Glomerular endothelial cell (primary cell): Measurements from ENCODE around the gene FRMD3. TPM values are rescaled to one million over a fixed set of nuclear protein-coding genes. Genes with fewer than 3 reads are reported as not detected.

ENCODE experiments used
- DNase-seq: peaks from one replicate; pipeline ENCODE4 v3.0.0-alpha.2; 2011; ENCODE audit warnings: low read depth, low spot score; ENCODE audit errors: extremely low read depth
- total RNA-seq: library from RNA; depleted of rRNA; stranded (reverse); fragments of >200 nt; gene quantifications from 2 replicates; pipeline ENCODE4 v1.2.3, GENCODE V29; 2015

Gene FRMD3
- total RNA-seq, 1 donor from 2014 or later = 6.1 TPM

DNA sequence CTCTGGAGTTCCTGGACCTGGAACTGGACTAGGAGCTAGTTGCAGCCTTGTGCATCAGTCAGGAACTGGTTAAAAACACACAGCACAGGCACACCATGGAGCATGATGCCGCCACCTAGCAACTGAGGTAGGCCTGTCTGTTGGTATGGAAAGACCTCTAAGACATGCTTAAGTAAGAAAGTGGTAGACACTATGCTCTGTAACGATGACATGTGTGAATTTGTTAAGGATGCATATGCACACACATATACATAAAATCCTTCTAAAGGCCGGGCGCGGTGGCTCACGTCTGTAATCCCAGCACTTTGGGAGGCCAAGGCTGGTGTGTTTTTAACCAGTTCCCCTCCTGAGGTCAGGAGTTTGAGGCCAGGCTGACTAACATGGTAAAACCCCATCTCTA, 338.4 kb downstream of the FRMD3 start:
- no peak for DNase-seq

GRCh38 chr9:83199240-83199639, 339.0 kb downstream of the FRMD3 start:
- no peak for DNase-seq

DNA sequence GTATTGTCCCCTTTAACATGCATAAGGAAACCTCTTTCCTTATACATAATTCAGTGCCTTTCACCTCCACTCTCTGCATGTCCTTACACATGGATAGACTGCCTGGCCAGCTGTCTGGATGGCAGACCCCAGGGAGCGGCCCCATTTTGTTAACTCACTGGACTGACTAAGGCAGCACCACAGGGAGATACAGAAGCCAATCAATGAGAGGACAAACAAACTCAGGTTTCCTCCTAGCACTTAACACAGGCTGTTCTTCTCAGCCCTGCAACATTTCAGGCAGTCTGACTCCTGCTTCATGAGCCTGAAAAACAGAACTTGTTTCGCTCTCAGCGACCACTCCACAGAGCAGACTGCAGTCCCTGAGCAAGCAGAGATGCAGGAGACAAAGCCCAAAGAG, 339.8 kb downstream of the FRMD3 start:
- DNase-seq = no peak

DNA sequence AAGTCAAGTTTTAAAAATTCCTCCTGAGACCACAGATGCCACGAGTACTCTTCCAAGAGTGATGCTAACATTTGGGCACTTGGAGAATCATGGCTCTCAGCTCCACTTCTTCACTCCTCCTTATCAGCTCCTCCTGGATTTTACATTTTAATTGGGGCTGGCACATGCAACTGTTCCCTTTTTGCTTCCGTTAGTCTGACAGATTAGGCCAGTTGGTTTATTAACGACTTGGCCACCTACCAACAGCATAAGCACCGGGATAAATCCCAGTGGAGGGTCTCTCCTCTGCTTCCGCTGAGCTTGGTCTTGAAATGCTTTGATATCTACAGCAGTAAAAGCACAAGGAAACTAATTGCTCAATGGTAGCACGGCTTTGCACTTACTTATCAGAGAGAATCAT, 340.6 kb downstream of the FRMD3 start:
- no peak for DNase-seq

- no peak for DNase-seq
Measured at GRCh38 chr9:83196946-83197345, 341.3 kb downstream of the FRMD3 start.

Other genes starting within 250 kb of the FRMD3 start
- 4.6 and 4.9 TPM in 2 replicates for gene IDNK, start 84.7 kb upstream of the FRMD3 start, total RNA-seq
- gene UBQLN1, start 169.6 kb upstream of the FRMD3 start, total RNA-seq = 92.3 and 116 TPM in 2 replicates